K562 (cell line): Measurements from ENCODE around the gene MRPS5. TPM values are rescaled to one million over a fixed set of nuclear protein-coding genes. Genes with fewer than 3 reads are reported as not detected.

Experiments
- COPS2 ChIP-seq: fragments of 450-650 bp; conservative IDR thresholded peaks from 2 replicates; pipeline ENCODE4 v1.6.1; 2016; ENCODE audit warnings: mild to moderate bottlenecking, moderate library complexity
- HDAC8 ChIP-seq: fragments of 450-650 bp; IDR thresholded peaks from 2 replicates; pipeline ENCODE4 v1.6.1; 2016; ENCODE audit warnings: mild to moderate bottlenecking, missing genetic modification characterization, moderate library complexity, missing compliant biosample characterization
- IRF2 ChIP-seq: sonication (generic); formaldehyde crosslinking; IDR thresholded peaks from 2 replicates; pipeline ENCODE4 v1.8.1; 2022; ENCODE audit warnings: mild to moderate bottlenecking, missing genetic modification reagents
- LARP7 ChIP-seq: fragments of 450-650 bp; IDR thresholded peaks from 2 replicates; pipeline ENCODE4 v1.6.1; 2016
- MCM5 ChIP-seq: fragments of 450-650 bp; IDR thresholded peaks from 2 replicates; pipeline ENCODE4 v1.6.1; 2016; ENCODE audit warnings: low read depth
- PKNOX1 ChIP-seq: fragments of 450-650 bp; IDR thresholded peaks from 2 replicates; pipeline ENCODE4 v1.6.1; 2016
- PML ChIP-seq: IDR thresholded peaks from 2 replicates; pipeline ENCODE4 v1.6.1; 2012; ENCODE audit warnings: low read length, inconsistent platforms
- POLR2H ChIP-seq: IDR thresholded peaks from 2 replicates; pipeline ENCODE4 v1.6.1; 2016; ENCODE audit warnings: missing genetic modification characterization, low read depth, mild to moderate bottlenecking, control low read depth, missing compliant biosample characterization, moderate library complexity
- PURB ChIP-seq: sonication (generic); formaldehyde crosslinking; IDR thresholded peaks from 2 replicates; pipeline ENCODE4 v1.9.0; 2021; ENCODE audit warnings: low read depth, mild to moderate bottlenecking, missing genetic modification reagents
- RFX5 ChIP-seq: IDR thresholded peaks from 2 replicates; pipeline ENCODE4 v1.6.1; 2011; ENCODE audit warnings: low read depth, mild to moderate bottlenecking, improper control_type of control experiment, low read length
- SIN3A ChIP-seq, 2 experiments: fragments of 150-350 bp in 1 of 2; IDR thresholded peaks; 2 replicates each; pipeline ENCODE4 v1.6.1; 2011 to 2016; ENCODE audit warnings: borderline replicate concordance in 2 of 2, low read depth in 2 of 2, low read length in 2 of 2, mild to moderate bottlenecking in 2 of 2, moderate library complexity in 2 of 2; ENCODE audit not compliant: control insufficient read depth in 1 of 2
- SMARCA4 ChIP-seq: fragments of 450-650 bp; IDR thresholded peaks from 2 replicates; pipeline ENCODE4 v1.6.1; 2016
- SREBF2 ChIP-seq: sonication (generic); formaldehyde crosslinking; IDR thresholded peaks from 2 replicates; pipeline ENCODE4 v1.4.0; 2020; ENCODE audit warnings: mild to moderate bottlenecking, missing genetic modification reagents
- SRSF7 ChIP-seq: fragments of 200-400 bp; formaldehyde crosslinking; optimal IDR thresholded peaks from 2 replicates; pipeline ENCODE3; 2017; ENCODE audit warnings: mild to moderate bottlenecking, low read depth, low read length
- UBTF ChIP-seq, 2 experiments: IDR thresholded peaks; 2 replicates each; pipeline ENCODE4 v1.6.1; 2012; ENCODE audit warnings: improper control_type of control experiment in 2 of 2, low read depth in 2 of 2, low read length in 2 of 2, borderline replicate concordance in 1 of 2
- ZNF197 ChIP-seq: fragments of 200-800 bp; sonication (Bioruptor generic); IDR thresholded peaks from 2 replicates; pipeline ENCODE4 v1.6.1; 2016; ENCODE audit warnings: low read depth, missing genetic modification characterization, missing compliant biosample characterization
- ZNF407 ChIP-seq: fragments of 450-650 bp; IDR thresholded peaks from 2 replicates; pipeline ENCODE4 v1.6.1; 2016; ENCODE audit warnings: low read depth
- ZNF444 ChIP-seq: fragments of 250-450 bp; sonication (Bioruptor Pico); IDR thresholded peaks from 2 replicates; pipeline ENCODE4 v1.4.0; 2020; ENCODE audit warnings: mild to moderate bottlenecking, moderate library complexity
- polyA plus RNA-seq, 8 experiments: library from polyadenylated mRNA; depleted of rRNA in 4 of 8; stranded (reverse) in 5 of 8; unstranded in 3 of 8; fragments of >200 nt; fragmentation: Nextera tagmentation in 2 of 8; fragmentation: Illumina TruSeq in 1 of 8; extraction: Ambion mirVana in 2 of 8; extraction: Trizol in 1 of 8; gene quantifications; 2 replicates each; pipeline versions ENCODE4 v1.2.1 to v1.2.3, GENCODE V29; 2011 to 2014; ENCODE audit warnings: inconsistent platforms in 1 of 8, missing spikeins in 1 of 8
- total RNA-seq, 7 experiments: library from RNA; depleted of rRNA in 6 of 7; stranded (reverse); fragments of >200 nt in 6 of 7; fragmentation: Illumina TruSeq in 2 of 7; extraction: Trizol in 2 of 7; gene quantifications; 2 replicates each; pipeline versions ENCODE4 v1.2.1 to v1.2.3, GENCODE V29; 2011 to 2021; ENCODE audit warnings: low replicate concordance in 1 of 7

The MRPS5 gene
- total and polyA plus RNA-seq, 9 of the 15 experiments (the other 6 are each of a cell fraction or from before 2014, with no cell fraction given), result 85.0 to 162 (median 118) TPM

- TF ChIP-seq SMARCA4 (no peak), PML (no peak), SRSF7 (no peak), ZNF407 (peak; percentile 72), LARP7 (no peak), MCM5 (no peak), IRF2 (CRISPR knock-in tag) (no peak), UBTF (IDR thresholded peaks at IDR 0.05; ENCODE audit: borderline replicate concordance in 1 of 2, low read depth in 2 of 2, low read length in 2 of 2) (no peak), ZNF444 (CRISPR knock-in tag) (no peak), HDAC8 (tag) (no peak), PKNOX1 (no peak), RFX5 (no peak), POLR2H (tag) (no peak), SREBF2 (no peak), SIN3A (IDR thresholded peaks at IDR 0.05; ENCODE audit: borderline replicate concordance in 2 of 2, control insufficient read depth in 1 of 2, low read depth in 2 of 2, low read length in 2 of 2) (no peak), PURB (CRISPR knock-in tag) (no peak), ZNF197 (CRISPR knock-in tag) (no peak), COPS2 (no peak)
Observed at GRCh38 chr2:95159690-95160449, 38.3 kb upstream of the MRPS5 start, which contains the start of gene ZNF514 (continued).
